Osteocyte (in vitro differentiated cells): Measurements from ENCODE around the gene FAM83F. TPM values are rescaled to one million over a fixed set of nuclear protein-coding genes. Genes with fewer than 3 reads are reported as not detected.

Experiments
- DNase-seq: peaks from one replicate; pipeline ENCODE4 v3.0.0; 2021; ENCODE audit warnings: mixed read lengths; ENCODE audit not compliant: unreplicated experiment; ENCODE audit errors: extremely low spot score
- H3K27ac Mint-ChIP-seq: one replicate; pipeline ENCODE4 v1.8.0; 2021; ENCODE audit warnings: mild to moderate bottlenecking, mixed read lengths; ENCODE audit not compliant: unreplicated experiment
- H3K27me3 Mint-ChIP-seq: one replicate; pipeline ENCODE4 v1.8.0; 2021; ENCODE audit warnings: mixed read lengths; ENCODE audit not compliant: unreplicated experiment
- H3K36me3 Mint-ChIP-seq: one replicate; pipeline ENCODE4 v1.8.0; 2021; ENCODE audit warnings: mixed read lengths; ENCODE audit not compliant: unreplicated experiment
- H3K4me1 Mint-ChIP-seq: one replicate; pipeline ENCODE4 v1.8.0; 2021; ENCODE audit warnings: mixed read lengths; ENCODE audit not compliant: unreplicated experiment
- H3K4me3 Mint-ChIP-seq: one replicate; pipeline ENCODE4 v1.8.0; 2021; ENCODE audit warnings: mild to moderate bottlenecking, moderate library complexity, mixed read lengths; ENCODE audit not compliant: unreplicated experiment
- H3K9me3 Mint-ChIP-seq: one replicate; pipeline ENCODE4 v1.8.0; 2021; ENCODE audit warnings: mixed read lengths; ENCODE audit not compliant: unreplicated experiment
- total RNA-seq: library from RNA; stranded (reverse); gene quantifications from 2 replicates; pipeline ENCODE4 v1.2.1, GENCODE V29; 2021
- TF ChIP-seq, protein P1 (sequence below): fragments of 200-600 bp; sonication (generic); IDR thresholded peaks from 2 replicates; pipeline ENCODE4 v1.5.0; 2021; ENCODE audit warnings: antibody characterized with exemption, mild to moderate bottlenecking, moderate library complexity

FAM83F gene
- total RNA-seq, 1 donor from 2014 or later: not detected

DNA sequence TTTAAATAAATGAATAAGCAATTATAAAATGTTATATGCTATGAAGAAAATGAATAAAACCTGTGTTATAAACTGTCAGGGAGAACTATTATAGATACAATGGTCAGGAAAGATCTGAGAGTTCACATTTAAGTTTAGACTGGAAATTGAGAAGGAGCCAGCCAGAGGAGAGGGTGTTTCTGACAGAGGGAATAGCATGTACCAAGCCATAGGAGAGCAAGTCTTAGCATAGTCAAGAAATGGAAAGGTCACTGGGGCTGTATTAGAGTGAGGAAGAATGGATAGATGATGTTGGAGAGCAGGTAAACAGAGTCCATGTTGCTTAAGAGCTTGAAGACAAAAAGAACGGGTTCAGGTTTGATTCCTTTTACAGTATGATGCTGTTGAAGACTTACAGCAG is 87.4 kb downstream of the FAM83F start:
- Mint-ChIP-seq H3K27me3 (peaks cover 8% of the 10 kb centered on the region), H3K4me1 (peaks cover 5% of the 10 kb centered on the region), H3K4me3 (no peak overlapping the region), H3K27ac (no peak overlapping the region), H3K36me3 (no peaks in the 10 kb centered on the region), H3K9me3 (no peaks in the 10 kb centered on the region)
- TF ChIP-seq, protein P1, sequence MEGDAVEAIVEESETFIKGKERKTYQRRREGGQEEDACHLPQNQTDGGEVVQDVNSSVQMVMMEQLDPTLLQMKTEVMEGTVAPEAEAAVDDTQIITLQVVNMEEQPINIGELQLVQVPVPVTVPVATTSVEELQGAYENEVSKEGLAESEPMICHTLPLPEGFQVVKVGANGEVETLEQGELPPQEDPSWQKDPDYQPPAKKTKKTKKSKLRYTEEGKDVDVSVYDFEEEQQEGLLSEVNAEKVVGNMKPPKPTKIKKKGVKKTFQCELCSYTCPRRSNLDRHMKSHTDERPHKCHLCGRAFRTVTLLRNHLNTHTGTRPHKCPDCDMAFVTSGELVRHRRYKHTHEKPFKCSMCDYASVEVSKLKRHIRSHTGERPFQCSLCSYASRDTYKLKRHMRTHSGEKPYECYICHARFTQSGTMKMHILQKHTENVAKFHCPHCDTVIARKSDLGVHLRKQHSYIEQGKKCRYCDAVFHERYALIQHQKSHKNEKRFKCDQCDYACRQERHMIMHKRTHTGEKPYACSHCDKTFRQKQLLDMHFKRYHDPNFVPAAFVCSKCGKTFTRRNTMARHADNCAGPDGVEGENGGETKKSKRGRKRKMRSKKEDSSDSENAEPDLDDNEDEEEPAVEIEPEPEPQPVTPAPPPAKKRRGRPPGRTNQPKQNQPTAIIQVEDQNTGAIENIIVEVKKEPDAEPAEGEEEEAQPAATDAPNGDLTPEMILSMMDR: no peak
- DNase-seq: no peak

DNA sequence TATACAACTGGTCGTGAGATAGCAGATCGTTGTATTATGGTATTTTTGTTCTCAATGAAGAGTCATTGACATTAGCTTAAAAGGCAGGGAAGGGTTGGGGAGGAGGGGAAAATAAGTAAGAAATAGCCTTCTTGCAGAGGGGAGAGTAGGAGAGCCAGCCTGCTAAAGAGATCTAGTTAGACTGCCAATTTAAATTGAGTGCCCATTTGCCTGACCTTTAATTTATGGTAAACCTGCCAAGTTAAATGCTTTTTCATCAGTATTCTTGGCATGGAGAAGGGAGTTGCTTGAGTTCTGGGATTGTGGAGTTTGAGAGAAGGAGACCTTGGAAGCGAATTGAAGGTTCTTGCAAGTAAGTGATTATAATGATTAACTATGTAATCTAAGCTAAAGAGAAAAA is 89.0 kb downstream of the FAM83F start:
- Mint-ChIP-seq H3K9me3 (no peaks in the 10 kb centered on the region), H3K36me3 (no peaks in the 10 kb centered on the region), H3K4me3 (no peak overlapping the region), H3K27ac (no peak overlapping the region), H3K27me3 (peaks cover 6% of the 10 kb centered on the region), H3K4me1 (peaks cover 4% of the 10 kb centered on the region)
- no peak for DNase-seq
- TF ChIP-seq, protein P1: no peak

DNA sequence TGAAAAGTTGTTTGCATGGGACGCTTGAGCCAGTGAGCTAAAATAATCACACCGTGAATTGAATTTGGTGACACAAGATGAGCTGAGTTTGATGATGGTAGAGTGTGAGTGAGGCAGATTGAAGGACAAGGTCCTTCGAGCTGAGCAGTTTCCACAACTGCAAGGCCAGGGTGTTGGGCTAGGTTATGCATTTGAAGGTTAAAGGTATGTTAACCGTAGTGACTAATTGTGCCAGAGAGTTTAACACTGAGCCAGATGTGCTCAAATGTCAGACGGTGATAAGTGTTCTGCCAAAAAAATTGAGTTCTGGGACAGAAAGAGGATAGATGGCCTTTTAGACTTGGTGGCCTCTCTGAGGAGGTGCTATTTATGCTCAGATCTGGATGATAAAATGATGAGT is 89.5 kb downstream of the FAM83F start:
- Mint-ChIP-seq H3K9me3 (no peaks in the 10 kb centered on the region), H3K4me3 (no peak overlapping the region), H3K27me3 (peaks cover 6% of the 10 kb centered on the region), H3K27ac (no peak overlapping the region), H3K4me1 (peaks cover 4% of the 10 kb centered on the region), H3K36me3 (no peaks in the 10 kb centered on the region)
- no peak for DNase-seq
- TF ChIP-seq, protein P1: no peak

DNA sequence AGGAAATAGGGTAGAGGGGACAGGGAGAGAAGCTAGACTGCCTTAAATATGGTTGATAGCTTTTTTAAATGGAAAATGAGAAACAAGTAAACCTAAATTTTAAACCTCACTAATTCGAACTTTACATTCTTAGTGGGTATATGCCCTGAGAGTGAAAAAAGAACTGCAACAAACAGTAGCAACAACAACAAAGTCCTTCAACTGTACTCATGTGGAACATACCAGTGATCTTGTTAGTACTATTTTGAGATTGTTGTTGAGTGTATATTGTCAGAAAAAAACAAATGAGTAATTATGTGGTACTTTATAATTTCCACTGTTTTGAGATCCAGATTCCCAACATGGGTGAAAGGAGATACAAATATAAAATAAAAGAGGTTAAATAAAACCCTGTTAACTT is 94.1 kb downstream of the FAM83F start:
- Mint-ChIP-seq H3K4me3 (no peak overlapping the region), H3K27me3 (peaks cover 9% of the 10 kb centered on the region), H3K9me3 (no peaks in the 10 kb centered on the region), H3K4me1 (no peaks in the 10 kb centered on the region), H3K36me3 (no peaks in the 10 kb centered on the region), H3K27ac (no peak overlapping the region)
- DNase-seq: no peak
- TF ChIP-seq, protein P1: no peak

Other genes starting within 250 kb of the FAM83F start
- gene ENTHD1, start 101.2 kb upstream of the FAM83F start, total RNA-seq: not detected in 2 replicates
- not detected in 2 replicates for gene GRAP2, start 93.9 kb upstream of the FAM83F start, total RNA-seq
- gene TMA7B, start 34.6 kb upstream of the FAM83F start, total RNA-seq: not detected in 2 replicates
- gene TNRC6B, start 183.0 kb downstream of the FAM83F start, total RNA-seq: 47.4 and 50.3 TPM in 2 replicates